CD8-positive, alpha-beta memory T cell (primary cell): ENCODE results near the gene PRAMEF20. TPM values are rescaled to one million over a fixed set of nuclear protein-coding genes. Genes with fewer than 3 reads are reported as not detected.

Experiments used
- CTCF ChIA-PET: fragments of 350-600 bp; sonication (Branson Sonifier 250); formaldehyde crosslinking; loops from one replicate; lab custom pipeline; 2021; ENCODE audit warnings: antibody characterized with exemption; lab: Charles Lee
- POLR2A ChIA-PET: fragments of 350-600 bp; sonication (Branson Sonifier 250); formaldehyde crosslinking; loops from one replicate; lab custom pipeline; 2021; ENCODE audit warnings: antibody characterized with exemption; lab: Charles Lee
- DNase-seq, 5 donors: peaks; one replicate each; pipeline versions ENCODE4 v3.0.0 to v3.0.0-alpha.2; 2020 to 2022; ENCODE audit warnings: mixed read lengths in 1 of 5
- H3K27ac ChIP-seq: one replicate; pipeline ENCODE4 v1.7.0; 2013; ENCODE audit warnings: low read depth, mild to moderate bottlenecking, low read length, moderate library complexity
- H3K27me3 ChIP-seq: 2 replicates; pipeline ENCODE4 v1.7.0; 2013; ENCODE audit warnings: low read length, mild to moderate bottlenecking; ENCODE audit not compliant: insufficient read depth, poor library complexity, severe bottlenecking
- H3K36me3 ChIP-seq: 2 replicates; pipeline ENCODE4 v1.7.0; 2013; ENCODE audit warnings: mild to moderate bottlenecking, low read length, moderate library complexity; ENCODE audit not compliant: insufficient read depth
- H3K4me1 ChIP-seq: 2 replicates; pipeline ENCODE4 v1.7.0; 2013; ENCODE audit warnings: mild to moderate bottlenecking, low read length, moderate library complexity; ENCODE audit not compliant: insufficient read depth
- H3K4me3 ChIP-seq: 2 replicates; pipeline ENCODE4 v1.7.0; 2013; ENCODE audit warnings: mild to moderate bottlenecking, low read length
- H3K9me3 ChIP-seq: 2 replicates; pipeline ENCODE4 v1.7.0; 2013; ENCODE audit warnings: mild to moderate bottlenecking, low read length
- H3K27ac Mint-ChIP-seq, 8 donors: one replicate each; pipeline ENCODE4 v1.8.0; 2020 to 2021; ENCODE audit warnings: mixed read lengths in 8 of 8, mild to moderate bottlenecking in 6 of 8, inconsistent platforms in 3 of 8, moderate library complexity in 3 of 8
- H3K27me3 Mint-ChIP-seq, 2 donors: one replicate each; pipeline ENCODE4 v1.8.0; 2020 to 2021; ENCODE audit warnings: mixed read lengths in 2 of 2, mild to moderate bottlenecking in 1 of 2, moderate library complexity in 1 of 2
- H3K36me3 Mint-ChIP-seq, 3 donors: one replicate each; pipeline ENCODE4 v1.8.0; 2020 to 2021; ENCODE audit warnings: mixed read lengths in 3 of 3, inconsistent platforms in 1 of 3, mild to moderate bottlenecking in 1 of 3
- H3K4me1 Mint-ChIP-seq, 3 donors: one replicate each; pipeline ENCODE4 v1.8.0; 2020 to 2021; ENCODE audit warnings: mixed read lengths in 3 of 3, inconsistent platforms in 1 of 3, mild to moderate bottlenecking in 1 of 3
- H3K4me3 Mint-ChIP-seq, 7 donors: one replicate each; pipeline ENCODE4 v1.8.0; 2020 to 2021; ENCODE audit warnings: mixed read lengths in 7 of 7, mild to moderate bottlenecking in 6 of 7, moderate library complexity in 4 of 7, inconsistent platforms in 2 of 7
- H3K9me3 Mint-ChIP-seq, 5 donors: one replicate each; pipeline ENCODE4 v1.8.0; 2020 to 2022; ENCODE audit warnings: mixed read lengths in 5 of 5, mild to moderate bottlenecking in 3 of 5, moderate library complexity in 2 of 5, inconsistent platforms in 1 of 5
- polyA plus RNA-seq: library from polyadenylated mRNA; unstranded; fragments of 300-500 nt; fragmentation: Illumina TruSeq; gene quantifications from one replicate; pipeline ENCODE4 v1.2.3, GENCODE V29; 2021
- total RNA-seq, 2 experiments: library from RNA; stranded (reverse); gene quantifications; one replicate each; pipeline ENCODE4 v1.2.3, GENCODE V29; 2021

PRAMEF20 gene
- total and polyA plus RNA-seq, 3 experiments from 2014 or later: not detected

- H3K27ac Mint-ChIP-seq: no peak overlapping the region
These were observed 33.2 kb downstream of the PRAMEF20 start for GRCh38 chr1:13443335-13443979.

GRCh38 chr1:13450204-13450603 lies 40.0 kb downstream of the PRAMEF20 start:
- Mint-ChIP-seq H3K27ac (no peak overlapping the region), H3K4me1 (no peaks in the 10 kb centered on the region), H3K27me3 (peaks cover 6 to 8% of the 10 kb centered on the region in 2 donors), H3K9me3 (no peaks in the 10 kb centered on the region), H3K36me3 (no peaks in the 10 kb centered on the region), H3K4me3 (no peak overlapping the region)
- H3K27ac ChIP-seq: no peak overlapping the region
- ChIA-PET CTCF (no interaction called here), POLR2A (no interaction called here)
- no peaks in the 10 kb centered on the region for H3K9me3 ChIP-seq
- H3K27me3 ChIP-seq: no peaks in the 10 kb centered on the region
- no peaks in the 10 kb centered on the region for H3K36me3 ChIP-seq
- DNase-seq: no peak
- H3K4me3 ChIP-seq: no peak overlapping the region
- H3K4me1 ChIP-seq: no peaks in the 10 kb centered on the region

More at GRCh38 chr1:13443335-13443979, 33.2 kb downstream of the PRAMEF20 start:
- Mint-ChIP-seq H3K4me1 (no peaks in the 10 kb centered on the region), H3K4me3 (no peak overlapping the region), H3K27me3 (peaks cover 2 to 4% of the 10 kb centered on the region in 2 donors), H3K9me3 (no peaks in the 10 kb centered on the region), H3K36me3 (no peaks in the 10 kb centered on the region)
- DNase-seq: no peak
- H3K36me3 ChIP-seq: no peaks in the 10 kb centered on the region
- ChIA-PET CTCF (no interaction called here), POLR2A (no interaction called here)
- no peak overlapping the region for H3K27ac ChIP-seq
- no peaks in the 10 kb centered on the region for H3K27me3 ChIP-seq
- H3K4me1 ChIP-seq: no peaks in the 10 kb centered on the region
- H3K4me3 ChIP-seq: no peak overlapping the region
- no peaks in the 10 kb centered on the region for H3K9me3 ChIP-seq

- no peaks in the 10 kb centered on the region for H3K36me3 Mint-ChIP-seq
These were observed 41.2 kb downstream of the PRAMEF20 start for GRCh38 chr1:13451399-13451965.

GRCh38 chr1:13456904-13457532 lies 46.8 kb downstream of the PRAMEF20 start:
- peaks cover 0 to 4% (median 0%) of the 10 kb centered on the region in 5 donors for H3K9me3 Mint-ChIP-seq
- no peaks in the 10 kb centered on the region for H3K4me1 Mint-ChIP-seq
- POLR2A ChIA-PET: no interaction called here

More at GRCh38 chr1:13451399-13451965, 41.2 kb downstream of the PRAMEF20 start:
- DNase-seq: no peak
- Mint-ChIP-seq H3K27me3 (peaks cover 6 to 9% of the 10 kb centered on the region in 2 donors), H3K4me3 (no peak overlapping the region), H3K4me1 (no peaks in the 10 kb centered on the region), H3K27ac (no peak overlapping the region), H3K9me3 (peaks cover 0 to 4% (median 0%) of the 10 kb centered on the region in 5 donors)
- Histone ChIP-seq H3K27me3 (no peaks in the 10 kb centered on the region), H3K27ac (no peak overlapping the region), H3K9me3 (no peaks in the 10 kb centered on the region), H3K36me3 (no peaks in the 10 kb centered on the region), H3K4me3 (no peak overlapping the region), H3K4me1 (no peaks in the 10 kb centered on the region)
- ChIA-PET POLR2A (no interaction called here), CTCF (no interaction called here)

GRCh38 chr1:13461977-13462376 lies 51.7 kb downstream of the PRAMEF20 start:
- Mint-ChIP-seq H3K4me1 (no peaks in the 10 kb centered on the region), H3K4me3 (no peak overlapping the region), H3K27ac (no peak overlapping the region), H3K9me3 (no peaks in the 10 kb centered on the region), H3K27me3 (peaks cover 4 to 6% of the 10 kb centered on the region in 2 donors), H3K36me3 (no peaks in the 10 kb centered on the region)
- ChIA-PET CTCF (no interaction called here), POLR2A (no interaction called here)
- Histone ChIP-seq H3K4me3 (no peak overlapping the region), H3K27me3 (no peaks in the 10 kb centered on the region), H3K36me3 (no peaks in the 10 kb centered on the region), H3K9me3 (no peaks in the 10 kb centered on the region), H3K27ac (no peak overlapping the region), H3K4me1 (no peaks in the 10 kb centered on the region)
- no peak for DNase-seq

More at GRCh38 chr1:13456904-13457532, 46.8 kb downstream of the PRAMEF20 start:
- Histone ChIP-seq H3K4me1 (no peaks in the 10 kb centered on the region), H3K27ac (no peak overlapping the region), H3K9me3 (no peaks in the 10 kb centered on the region), H3K27me3 (no peaks in the 10 kb centered on the region), H3K36me3 (no peaks in the 10 kb centered on the region), H3K4me3 (no peak overlapping the region)
- no peak overlapping the region for H3K27ac Mint-ChIP-seq
- CTCF ChIA-PET: no interaction called here
- no peaks in the 10 kb centered on the region for H3K36me3 Mint-ChIP-seq
- no peak for DNase-seq
- peaks cover 9 to 11% of the 10 kb centered on the region in 2 donors for H3K27me3 Mint-ChIP-seq
- H3K4me3 Mint-ChIP-seq: no peak overlapping the region

- Histone ChIP-seq H3K4me1 (no peaks in the 10 kb centered on the region), H3K4me3 (no peak overlapping the region), H3K36me3 (no peaks in the 10 kb centered on the region), H3K27me3 (no peaks in the 10 kb centered on the region), H3K27ac (no peak overlapping the region), H3K9me3 (no peaks in the 10 kb centered on the region)
- Mint-ChIP-seq H3K27ac (no peak overlapping the region), H3K4me1 (no peaks in the 10 kb centered on the region), H3K36me3 (no peaks in the 10 kb centered on the region), H3K9me3 (no peaks in the 10 kb centered on the region), H3K4me3 (no peak overlapping the region), H3K27me3 (peaks cover 4 to 5% of the 10 kb centered on the region in 2 donors)
- CTCF ChIA-PET: no interaction called here
- no peak for DNase-seq
- POLR2A ChIA-PET: no interaction called here
These were observed 52.4 kb downstream of the PRAMEF20 start for GRCh38 chr1:13462682-13463081.

GRCh38 chr1:13465515-13465914 lies 55.3 kb downstream of the PRAMEF20 start:
- no peaks in the 10 kb centered on the region for H3K36me3 ChIP-seq
- Mint-ChIP-seq H3K36me3 (no peaks in the 10 kb centered on the region), H3K4me3 (no peak overlapping the region), H3K9me3 (no peaks in the 10 kb centered on the region), H3K27me3 (peaks cover 4 to 5% of the 10 kb centered on the region in 2 donors), H3K4me1 (no peaks in the 10 kb centered on the region), H3K27ac (no peak overlapping the region)
- no peak for DNase-seq
- POLR2A ChIA-PET: no interaction called here
- H3K27ac ChIP-seq: no peak overlapping the region
- CTCF ChIA-PET: no interaction called here
- H3K9me3 ChIP-seq: no peaks in the 10 kb centered on the region
- H3K4me1 ChIP-seq: no peaks in the 10 kb centered on the region
- no peak overlapping the region for H3K4me3 ChIP-seq
- no peaks in the 10 kb centered on the region for H3K27me3 ChIP-seq

GRCh38 chr1:13469343-13469742 lies 59.1 kb downstream of the PRAMEF20 start:
- Histone ChIP-seq H3K4me3 (no peak overlapping the region), H3K36me3 (no peaks in the 10 kb centered on the region), H3K27ac (no peak overlapping the region), H3K4me1 (no peaks in the 10 kb centered on the region), H3K9me3 (no peaks in the 10 kb centered on the region), H3K27me3 (no peaks in the 10 kb centered on the region)
- Mint-ChIP-seq H3K9me3 (no peaks in the 10 kb centered on the region), H3K4me3 (no peak overlapping the region), H3K4me1 (no peaks in the 10 kb centered on the region), H3K36me3 (no peaks in the 10 kb centered on the region), H3K27ac (no peak overlapping the region), H3K27me3 (peaks cover 4 to 5% of the 10 kb centered on the region in 2 donors)
- ChIA-PET CTCF (no interaction called here), POLR2A (no interaction called here)
- no peak for DNase-seq
